Activated CD4-positive, alpha-beta T cell treated with anti-CD3 and anti-CD28 coated beads, Interleukin-2, amount 50 U/mL, for 24 hours (primary cell): ENCODE measurements around the gene MARCHF7.
"Not testable (repeated sequence)": the region's sequence is repeated elsewhere in the genome, so short reads cannot be mapped to it uniquely, and the experiment has no call there.

Source experiments
- DNase-seq, 2 donors: peaks; one replicate each; pipeline ENCODE4 v3.0.0-alpha.2; 2020; ENCODE audit warnings: low read depth in 1 of 2, low spot score in 1 of 2

Gene MARCHF7

DNA sequence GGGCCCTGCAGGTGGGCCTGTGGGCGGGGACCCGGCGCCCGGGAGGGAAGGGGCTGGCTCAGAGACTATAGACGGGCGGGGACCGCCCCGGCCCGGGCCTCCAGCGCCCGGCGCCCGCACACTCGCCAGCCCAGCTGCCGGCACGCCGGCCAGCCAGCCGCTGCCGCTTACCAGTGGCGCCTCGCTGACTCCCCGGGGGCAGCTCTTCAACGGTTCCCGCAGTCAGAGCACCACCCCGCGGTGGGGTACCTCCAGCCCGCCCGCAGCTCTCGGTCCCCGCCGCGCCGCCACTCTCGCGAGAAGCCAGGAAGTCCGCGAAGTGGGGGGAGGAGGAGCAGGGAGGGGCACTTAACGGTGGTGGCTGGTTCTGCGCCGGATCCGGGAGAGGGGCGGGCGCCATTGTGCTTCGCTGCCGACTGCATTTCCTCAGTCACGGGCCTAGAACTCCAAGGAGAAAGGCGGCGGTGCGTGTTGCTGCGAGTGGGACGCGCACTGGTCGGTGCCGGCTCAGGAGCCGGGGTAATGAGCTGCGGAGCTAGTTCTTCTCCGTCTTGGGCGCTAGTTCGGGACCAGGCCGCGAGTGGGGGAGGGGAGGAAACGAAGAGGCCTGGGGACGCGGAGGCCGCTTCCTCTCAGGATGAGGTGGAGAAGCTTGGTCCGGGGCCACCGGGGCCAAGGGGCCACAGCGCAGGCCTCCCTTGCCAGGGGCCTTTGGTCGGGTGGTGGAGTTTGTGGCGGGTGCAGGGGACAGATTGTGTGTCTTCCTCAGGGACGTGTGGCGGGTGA lies at the start of gene MARCHF7:
TSS of gene MARCHF7 (plus strand) at position 364 of the 786 bp plus-strand sequence. CDS start 16,517 bp downstream, outside the sequence.
- DNase-seq: peak; percentile 93 to 94

GRCh38 chr2:159667423-159667822 lies 44.9 kb upstream of the MARCHF7 start:
- DNase-seq: not testable (repeated sequence)

- DNase-seq: no peak
Measured at GRCh38 chr2:159671047-159671446, 41.3 kb upstream of the MARCHF7 start.

DNA sequence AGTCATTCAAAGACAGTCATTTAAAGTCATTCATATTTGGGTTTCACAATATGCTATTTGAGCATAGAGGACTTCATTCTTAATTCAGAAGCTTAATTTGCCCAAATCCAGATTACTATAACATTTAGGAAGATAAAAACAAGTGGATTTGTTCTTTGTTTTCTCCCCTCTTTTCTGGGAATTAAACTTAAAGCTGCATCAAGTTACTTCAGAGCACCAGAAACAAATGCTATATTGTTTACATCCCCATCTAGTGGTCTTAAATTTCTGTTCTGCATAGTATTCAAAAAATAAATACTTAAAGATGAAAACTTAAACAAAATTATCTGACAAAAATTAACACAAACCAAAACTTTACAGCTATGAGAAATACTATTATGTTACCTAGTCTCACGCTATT lies 34.7 kb upstream of the MARCHF7 start:
- no peak for DNase-seq

- no peak for DNase-seq
Measured at GRCh38 chr2:159680692-159681091, 31.6 kb upstream of the MARCHF7 start.

DNA sequence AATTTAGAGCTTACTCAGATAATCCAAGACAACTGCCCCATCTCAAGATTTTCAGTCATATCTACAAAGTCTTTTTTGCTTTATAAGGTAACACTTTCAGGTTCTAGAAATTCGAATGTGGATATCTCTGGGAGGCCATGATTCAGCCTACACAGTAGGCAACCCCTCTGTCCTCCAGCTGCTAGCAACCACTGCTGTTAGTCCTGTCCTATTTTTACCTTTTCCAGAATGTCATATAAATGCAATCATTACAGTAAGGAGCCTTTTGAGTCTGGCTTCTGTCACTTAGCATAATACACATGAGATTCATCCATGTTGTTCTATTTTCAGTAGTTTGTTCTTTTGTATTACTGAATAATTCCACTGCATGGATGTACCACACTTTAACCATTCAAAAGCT lies 28.5 kb upstream of the MARCHF7 start:
- no peak for DNase-seq

DNA sequence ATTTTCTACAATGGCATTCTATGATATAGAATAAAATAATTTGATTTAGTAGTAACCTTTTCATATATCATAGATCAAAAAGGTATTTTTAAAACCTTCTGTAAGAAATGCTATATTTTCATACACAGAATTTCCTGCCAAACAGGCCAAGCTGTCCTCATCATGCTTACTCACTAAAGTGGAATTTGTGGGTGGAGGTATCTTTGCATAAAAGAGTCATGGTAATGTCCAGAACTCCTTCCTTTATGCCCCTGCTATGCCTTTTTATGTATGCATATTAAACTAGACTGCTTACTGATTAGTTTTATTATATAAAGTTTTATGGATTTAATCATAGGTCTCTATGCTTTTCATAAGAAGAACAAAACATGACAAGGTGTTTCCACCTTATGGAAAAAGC lies 27.5 kb upstream of the MARCHF7 start:
- DNase-seq: no peak

GRCh38 chr2:159694500-159695040 lies 17.7 kb upstream of the MARCHF7 start:
- no peak for DNase-seq

DNA sequence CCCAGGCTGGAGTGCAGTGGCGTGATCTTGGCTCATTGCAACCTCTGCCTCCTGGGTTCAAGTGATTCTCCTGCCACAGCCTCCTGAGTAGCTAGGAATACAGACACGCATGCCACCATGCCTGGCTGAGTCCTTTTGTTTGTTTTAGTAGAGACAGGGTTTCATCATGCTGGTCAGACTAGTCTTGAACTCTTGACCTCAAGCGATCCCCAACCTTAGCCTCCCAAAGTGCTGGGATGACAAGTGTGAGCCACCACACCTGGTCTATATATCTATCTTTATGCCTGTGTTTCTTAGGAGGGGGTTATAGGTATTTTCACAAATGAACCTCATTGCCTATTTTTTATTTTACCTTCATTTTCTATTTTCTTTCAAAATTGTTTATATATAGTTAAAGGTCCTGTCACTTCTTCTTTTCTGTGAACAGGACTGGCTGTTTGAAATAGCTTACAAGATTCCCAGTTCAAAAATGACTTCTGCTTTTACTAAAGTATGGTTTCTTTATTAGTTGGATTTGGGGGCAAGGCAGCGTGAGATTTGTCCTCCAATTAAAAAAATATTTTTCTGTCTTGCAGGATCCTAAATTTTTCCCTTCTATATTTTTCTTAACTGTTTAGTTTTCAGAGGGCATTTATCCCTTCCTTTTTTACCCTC lies 16.4 kb upstream of the MARCHF7 start:
- no peak for DNase-seq

- DNase-seq: no peak
Measured at GRCh38 chr2:159703491-159703890, 8.8 kb upstream of the MARCHF7 start.

- no peak for DNase-seq
Measured at GRCh38 chr2:159706385-159706980, 5.8 kb upstream of the MARCHF7 start.

GRCh38 chr2:159708066-159708760 lies 4.1 kb upstream of the MARCHF7 start:
- no peak for DNase-seq

- DNase-seq: no peak
Measured at GRCh38 chr2:159710601-159711180, 1.6 kb upstream of the MARCHF7 start.

GRCh38 chr2:159711562-159712142 lies 654 bp upstream of the MARCHF7 start:
- DNase-seq: no peak

DNA sequence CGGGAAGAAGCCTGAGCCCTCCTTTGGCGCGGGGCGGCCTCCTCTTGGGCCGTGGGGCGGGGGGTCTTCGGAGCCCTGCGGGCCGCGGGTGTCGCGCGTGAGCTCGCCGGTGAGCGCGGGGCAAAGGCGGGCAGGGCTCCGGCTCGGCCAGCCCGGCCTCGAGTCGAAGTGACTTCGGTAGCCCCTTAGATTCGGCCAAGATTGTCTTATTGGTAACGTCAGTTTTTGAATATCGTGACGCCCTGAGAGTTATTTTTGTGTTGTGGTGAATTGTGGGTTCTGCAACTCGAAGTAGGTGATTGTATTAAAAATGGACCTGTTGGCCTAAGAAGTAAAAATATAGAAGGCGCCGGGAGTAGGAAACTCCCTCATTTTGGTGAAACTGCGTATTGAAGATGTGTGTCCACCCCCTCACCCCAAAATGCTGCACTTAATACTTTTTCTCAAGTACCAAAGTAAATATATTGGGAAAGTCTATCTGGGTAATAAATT lies 669 bp downstream of the MARCHF7 start:
- peak in 1 of 2 donors; percentile 4 for DNase-seq

GRCh38 chr2:159713631-159714246 lies 1.4 kb downstream of the MARCHF7 start:
- no peak for DNase-seq

DNA sequence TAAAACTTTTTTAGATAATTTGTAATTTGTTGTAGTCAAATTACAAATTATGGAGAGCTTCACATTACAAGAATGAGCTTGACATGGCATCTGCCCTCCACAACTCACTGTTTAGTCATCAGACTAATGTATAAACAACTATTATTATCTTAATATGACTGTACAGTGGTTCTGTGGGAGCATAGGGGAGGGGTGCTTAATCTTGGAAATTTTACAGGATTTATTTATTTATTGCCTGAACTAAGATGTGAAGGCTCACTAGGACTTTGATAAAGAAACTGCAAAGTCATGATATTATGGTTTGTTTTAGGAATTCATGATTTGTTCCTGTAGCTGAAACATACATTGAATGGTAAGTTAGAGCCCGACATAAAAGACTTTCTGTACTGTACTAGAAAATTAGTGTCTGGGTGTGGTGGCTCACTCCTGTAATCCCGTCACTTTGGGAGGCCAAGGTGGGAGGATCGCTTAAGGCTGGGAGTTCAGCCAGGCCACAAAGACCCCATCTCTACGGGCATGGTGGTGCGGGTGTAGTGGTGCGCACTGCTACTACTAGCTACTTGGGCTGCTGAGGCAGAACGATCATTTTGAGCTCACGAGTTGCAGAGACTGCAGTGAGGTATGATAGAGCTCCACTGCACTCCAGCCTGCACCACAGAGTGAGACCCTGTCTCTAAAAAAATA lies 2.1 kb downstream of the MARCHF7 start:
- no peak for DNase-seq

- no peak for DNase-seq
Measured at GRCh38 chr2:159715451-159715850, 3.1 kb downstream of the MARCHF7 start.

DNA sequence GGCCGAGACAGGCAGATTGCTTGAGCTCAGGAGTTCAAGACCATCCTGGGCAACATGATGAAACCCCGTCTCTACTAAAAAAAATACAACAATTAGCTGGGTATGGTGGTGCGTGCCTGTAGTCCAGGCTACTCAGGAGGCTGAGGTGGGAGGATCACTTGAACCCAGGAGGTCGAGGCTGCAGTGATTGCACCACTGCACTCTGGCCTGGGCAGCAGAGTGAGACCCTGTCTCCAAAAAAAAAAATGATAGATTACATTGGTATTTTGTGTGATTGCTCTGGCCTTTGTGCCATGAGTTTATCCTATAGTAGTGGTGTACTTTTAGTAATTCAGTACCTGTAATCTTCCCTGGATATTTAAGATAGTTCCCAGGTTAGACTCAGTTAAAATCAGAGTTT lies 4.1 kb downstream of the MARCHF7 start:
- DNase-seq: not testable (repeated sequence)
